ENCODE data around the gene NUFIP2. TPM values are rescaled to one million over a fixed set of nuclear protein-coding genes. Genes with fewer than 3 reads are reported as not detected.

The NUFIP2 gene
- total RNA-seq, 2 experiments from 2014 or later = 78.4 to 82.2 TPM

- CTCF ChIA-PET = interaction anchor here (1.0 kb wide), 2 partner anchors 7 to 10 kb away, joined by 3 read pairs; partner anchors contain the start of gene NUFIP2
- peaks cover 90% of the 10 kb centered on the region for H3K36me3 ChIP-seq (ENCODE audit: insufficient read depth, low read length)
- H3K9me3 ChIP-seq (ENCODE audit: control insufficient read depth in 1 of 2, insufficient read depth in 1 of 2, low read length in 2 of 2) = peaks cover 15 to 16% of the 10 kb centered on the region in 2 experiments
- Mint-ChIP-seq H3K9me3 (peaks cover 4% of the 10 kb centered on the region), H3K4me3 (peak overlapping the region; percentile 65), H3K27me3 (no peaks in the 10 kb centered on the region), H3K27ac (peak overlapping the region; percentile 63), H3K36me3 (ENCODE audit: low read depth) (peaks cover 97% of the 10 kb centered on the region), H3K4me1 (ENCODE audit: low read depth) (peaks cover 57% of the 10 kb centered on the region)
- DNase-seq = peak in 1 of 14 experiments; percentile 23
- no peak for TF ChIP-seq CTCF (IDR thresholded peaks at IDR 0.05)
- H3K4me3 ChIP-seq (ENCODE audit: low read length) = no peak overlapping the region
- intact Hi-C loops (cut with DNase I, micrococcal nuclease) = no loop called here
- no peak overlapping the region for H3K27ac ChIP-seq (ENCODE audit: low read depth in 1 of 2, low read length in 2 of 2)
- no peaks in the 10 kb centered on the region for H3K27me3 ChIP-seq (ENCODE audit: control insufficient read depth in 1 of 2, insufficient read depth in 2 of 2, low read length in 2 of 2)
- H3K4me1 ChIP-seq (ENCODE audit: insufficient read depth, low read length) = peaks cover 46% of the 10 kb centered on the region
- ATAC-seq (ENCODE audit: poor library complexity) = peak; percentile 44
- POLR2A ChIA-PET = no interaction called here
Observed at GRCh38 chr17:29283496-29283895, 10.5 kb downstream of the NUFIP2 start.

GRCh38 chr17:29279397-29280070 is 14.4 kb downstream of the NUFIP2 start:
- no peaks in the 10 kb centered on the region for H3K27me3 ChIP-seq (ENCODE audit: control insufficient read depth in 1 of 2, insufficient read depth in 2 of 2, low read length in 2 of 2)
- ChIA-PET CTCF (no interaction called here), POLR2A (interaction anchor here (0.8 to 1.2 kb wide), 4 partner anchors 9 to 15 kb away, joined by 3 to 5 read pairs (median 4); partner anchors contain the start of gene NUFIP2)
- ATAC-seq (ENCODE audit: poor library complexity) (no peak), DNase-seq (no peak)
- no peak overlapping the region for H3K4me3 ChIP-seq (ENCODE audit: low read length)
- Mint-ChIP-seq H3K27ac (peak overlapping the region; percentile 12), H3K36me3 (ENCODE audit: low read depth) (peaks cover 96% of the 10 kb centered on the region), H3K4me1 (ENCODE audit: low read depth) (peaks cover 57% of the 10 kb centered on the region), H3K27me3 (no peaks in the 10 kb centered on the region), H3K9me3 (peaks cover 4% of the 10 kb centered on the region), H3K4me3 (peak overlapping the region; percentile 6)
- peaks cover 81% of the 10 kb centered on the region for H3K36me3 ChIP-seq (ENCODE audit: insufficient read depth, low read length)
- H3K9me3 ChIP-seq (ENCODE audit: control insufficient read depth in 1 of 2, insufficient read depth in 1 of 2, low read length in 2 of 2) = peaks cover 16 to 25% of the 10 kb centered on the region in 2 experiments
- no peak for TF ChIP-seq CTCF (IDR thresholded peaks at IDR 0.05)
- H3K4me1 ChIP-seq (ENCODE audit: insufficient read depth, low read length) = peaks cover 58% of the 10 kb centered on the region
- intact Hi-C loops (cut with DNase I, micrococcal nuclease) = no loop called here
- no peak overlapping the region for H3K27ac ChIP-seq (ENCODE audit: low read depth in 1 of 2, low read length in 2 of 2)

- peaks cover 83% of the 10 kb centered on the region for H3K36me3 ChIP-seq (ENCODE audit: insufficient read depth, low read length)
- peaks cover 96% of the 10 kb centered on the region for H3K36me3 Mint-ChIP-seq (ENCODE audit: low read depth)
- peaks cover 60% of the 10 kb centered on the region for H3K4me1 Mint-ChIP-seq (ENCODE audit: low read depth)
Observed at GRCh38 chr17:29278692-29279091, 15.3 kb downstream of the NUFIP2 start.

More at GRCh38 chr17:29278692-29279091, 15.3 kb downstream of the NUFIP2 start:
- TF ChIP-seq CTCF (IDR thresholded peaks at IDR 0.05) = no peak
- no peaks in the 10 kb centered on the region for H3K27me3 ChIP-seq (ENCODE audit: control insufficient read depth in 1 of 2, insufficient read depth in 2 of 2, low read length in 2 of 2)
- ChIA-PET POLR2A (interaction anchor here (1.0 kb wide), 1 partner anchor 16 kb away, joined by 5 read pairs; the partner anchor contains the start of gene NUFIP2), CTCF (interaction anchor here (1.4 kb wide), 1 partner anchor 13 kb away, joined by 3 read pairs; no protein-coding TSS in a partner anchor)
- no peak overlapping the region for H3K4me3 ChIP-seq (ENCODE audit: low read length)
- Mint-ChIP-seq H3K27me3 (no peaks in the 10 kb centered on the region), H3K27ac (no peak overlapping the region), H3K4me3 (no peak overlapping the region), H3K9me3 (peaks cover 4% of the 10 kb centered on the region)
- peaks cover 16 to 25% of the 10 kb centered on the region in 2 experiments for H3K9me3 ChIP-seq (ENCODE audit: control insufficient read depth in 1 of 2, insufficient read depth in 1 of 2, low read length in 2 of 2)
- no peak overlapping the region for H3K27ac ChIP-seq (ENCODE audit: low read depth in 1 of 2, low read length in 2 of 2)
- DNase-seq = no peak
- peaks cover 63% of the 10 kb centered on the region for H3K4me1 ChIP-seq (ENCODE audit: insufficient read depth, low read length)
- no peak for ATAC-seq (ENCODE audit: poor library complexity)
- intact Hi-C loops (cut with DNase I, micrococcal nuclease) = no loop called here
